SK-N-SH (cell line): Measurements from ENCODE around the gene ASGR1. TPM values are rescaled to one million over a fixed set of nuclear protein-coding genes. Genes with fewer than 3 reads are reported as not detected.
A peak's percentile ranks its signal among the peaks of the same experiment; 100 is the strongest.

ENCODE experiments used
- CTCF ChIA-PET: fragments of 300-600, 350-600 bp; formaldehyde crosslinking; extraction: SDS; loops from one replicate; lab custom pipeline; 2021; lab: Yijun Ruan, JAX
- POLR2A ChIA-PET: fragments of 350-600 bp; sonication (Branson Sonifier 250); formaldehyde crosslinking; extraction: SDS; loops from one replicate; lab custom pipeline; 2020; ENCODE audit warnings: antibody characterized with exemption, inconsistent platforms; lab: Yijun Ruan, JAX
- DNase-seq: peaks from one replicate; pipeline ENCODE4 v3.0.0; 2012
- H2AFZ ChIP-seq: fragments of 200-600 bp; sonication (generic); 2 replicates; pipeline ENCODE4 v1.8.1; 2016; ENCODE audit warnings: antibody characterized with exemption, mild to moderate bottlenecking, low read depth
- H3F3A ChIP-seq: fragments of 200-600 bp; sonication (generic); replicated peaks from 2 replicates; pipeline ENCODE3; 2016; ENCODE audit warnings: antibody characterized with exemption, mild to moderate bottlenecking; ENCODE audit not compliant: insufficient read depth
- H3K27ac ChIP-seq, 2 experiments: fragments of 200-500 bp in 1 of 2; fragments of 200-600 bp in 1 of 2; sonication (Bioruptor generic) in 1 of 2; sonication (generic), shearing (Covaris generic) in 1 of 2; 2 replicates each; pipeline versions ENCODE4 v1.5.1 to v1.6.1; 2014 to 2016; ENCODE audit warnings: low read depth in 2 of 2, inconsistent platforms in 1 of 2, low read length in 1 of 2, mild to moderate bottlenecking in 1 of 2, mixed read lengths in 1 of 2
- H3K27me3 ChIP-seq: fragments of 200-600 bp; sonication (generic), shearing (Covaris generic); 2 replicates; pipeline ENCODE4 v1.6.1; 2016; ENCODE audit warnings: mixed run types; ENCODE audit not compliant: insufficient read depth
- H3K36me3 ChIP-seq, 2 experiments: fragments of 200-500 bp in 1 of 2; fragments of 200-600 bp in 1 of 2; sonication (Bioruptor generic) in 1 of 2; sonication (generic) in 1 of 2; replicated peaks in 1 of 2; 2 replicates each; pipeline versions ENCODE3 to v1.5.1; 2014 to 2016; ENCODE audit warnings: low read length in 1 of 2, mild to moderate bottlenecking in 1 of 2; ENCODE audit not compliant: insufficient read depth in 2 of 2, control insufficient read depth in 1 of 2
- H3K4me1 ChIP-seq, 2 experiments: fragments of 200-500 bp in 1 of 2; fragments of 200-600 bp in 1 of 2; sonication (Bioruptor generic) in 1 of 2; sonication (generic), shearing (Covaris generic) in 1 of 2; 2 replicates each; pipeline versions ENCODE4 v1.5.1 to v1.6.1; 2014 to 2016; ENCODE audit warnings: low read depth in 1 of 2, low read length in 1 of 2, mixed run types in 1 of 2; ENCODE audit not compliant: insufficient read depth in 2 of 2, control insufficient read depth in 1 of 2
- H3K4me2 ChIP-seq: fragments of 200-600 bp; sonication (generic), shearing (Covaris generic); 2 replicates; pipeline ENCODE4 v1.6.1; 2017; ENCODE audit warnings: mixed run types
- H3K4me3 ChIP-seq, 2 experiments: fragments of 200-500 bp in 1 of 2; fragments of 200-600 bp in 1 of 2; sonication (Bioruptor generic) in 1 of 2; sonication (generic), shearing (Covaris generic) in 1 of 2; 2 replicates each; pipeline versions ENCODE4 v1.5.1 to v1.8.1; 2014 to 2016; ENCODE audit warnings: low read depth in 2 of 2, inconsistent platforms in 1 of 2, low read length in 1 of 2, mild to moderate bottlenecking in 1 of 2, mixed read lengths in 1 of 2, moderate library complexity in 1 of 2
- H3K79me2 ChIP-seq: fragments of 200-600 bp; sonication (generic); 2 replicates; pipeline ENCODE4 v1.8.1; 2017; ENCODE audit warnings: mild to moderate bottlenecking; ENCODE audit not compliant: insufficient read depth
- H3K9ac ChIP-seq: fragments of 200-600 bp; sonication (generic); 2 replicates; pipeline ENCODE4 v1.6.1; 2017; ENCODE audit warnings: mixed run types
- H3K9me2 ChIP-seq: fragments of 200-600 bp; sonication (generic); 2 replicates; pipeline ENCODE4 v1.6.1; 2017; ENCODE audit warnings: mixed run types
- H3K9me3 ChIP-seq: fragments of 200-600 bp; sonication (generic); 2 replicates; pipeline ENCODE4 v1.6.1; 2017; ENCODE audit warnings: mixed run types, mild to moderate bottlenecking, moderate library complexity
- H4K20me1 ChIP-seq: fragments of 200-600 bp; sonication (generic); 2 replicates; pipeline ENCODE4 v1.6.1; 2017; ENCODE audit warnings: mild to moderate bottlenecking, mixed run types; ENCODE audit not compliant: insufficient read depth
- CHD2 ChIP-seq: fragments of 150-350 bp; IDR thresholded peaks from 2 replicates; pipeline ENCODE4 v1.6.1; 2018; ENCODE audit warnings: low read length; ENCODE audit not compliant: partially characterized antibody
- ELF1 ChIP-seq: IDR thresholded peaks from 2 replicates; pipeline ENCODE4 v1.4.0; 2012
- FOXJ3 ChIP-seq: sonication (generic); formaldehyde crosslinking; IDR thresholded peaks from 2 replicates; pipeline ENCODE4 v1.5.1; 2020; ENCODE audit warnings: mild to moderate bottlenecking, missing genetic modification reagents
- FOXM1 ChIP-seq: IDR thresholded peaks from 2 replicates; pipeline ENCODE4 v1.4.0; 2012; ENCODE audit warnings: low read depth, mild to moderate bottlenecking
- GABPA ChIP-seq: IDR thresholded peaks from 2 replicates; pipeline ENCODE4 v1.4.0; 2012; ENCODE audit warnings: low read depth, mild to moderate bottlenecking
- MEF2A ChIP-seq: IDR thresholded peaks from 2 replicates; pipeline ENCODE4 v1.4.0; 2012; ENCODE audit warnings: low read depth, borderline replicate concordance
- NFIC ChIP-seq: IDR thresholded peaks from 2 replicates; pipeline ENCODE4 v1.4.0; 2012; ENCODE audit warnings: borderline replicate concordance
- NRF1 ChIP-seq: IDR thresholded peaks from 2 replicates; pipeline ENCODE4 v1.6.1; 2012; ENCODE audit warnings: low read depth, mild to moderate bottlenecking, low read length
- RAD21 ChIP-seq: IDR thresholded peaks from 2 replicates; pipeline ENCODE4 v1.6.1; 2012; ENCODE audit warnings: mild to moderate bottlenecking, low read length
- RCOR1 ChIP-seq: fragments of 150-350 bp; IDR thresholded peaks from 2 replicates; pipeline ENCODE4 v1.6.1; 2017; ENCODE audit warnings: antibody characterized with exemption, low read length
- RFX5 ChIP-seq: IDR thresholded peaks from 2 replicates; pipeline ENCODE4 v1.6.1; 2012; ENCODE audit warnings: mild to moderate bottlenecking, improper control_type of control experiment, low read length
- RXRA ChIP-seq: IDR thresholded peaks from 2 replicates; pipeline ENCODE4 v1.4.0; 2012; ENCODE audit warnings: low read depth, mild to moderate bottlenecking, borderline replicate concordance
- SIN3A ChIP-seq: IDR thresholded peaks from 2 replicates; pipeline ENCODE4 v1.6.1; 2012; ENCODE audit warnings: low read depth, mild to moderate bottlenecking, low read length, moderate library complexity, borderline replicate concordance
- SMC3 ChIP-seq: IDR thresholded peaks from 2 replicates; pipeline ENCODE4 v1.6.1; 2012; ENCODE audit warnings: low read depth, low read length, improper control_type of control experiment
- YY1 ChIP-seq: IDR thresholded peaks from 2 replicates; pipeline ENCODE4 v1.4.0; 2012; ENCODE audit warnings: low read depth, mild to moderate bottlenecking
- WGBS: methylation state at CpG from one replicate; pipeline ENCODE4 v1.1.6; 2017; ENCODE audit warnings: low lambda C conversion rate; 5-methylcytosine and 5-hydroxymethylcytosine counted together
- polyA plus RNA-seq, 3 experiments: library from polyadenylated mRNA; depleted of rRNA; stranded (reverse); fragments of >200 nt; gene quantifications; 2 replicates each; pipeline ENCODE4 v1.2.3, GENCODE V29; 2012
- TF ChIP-seq, protein P1 (sequence below): fragments of 150-350 bp; IDR thresholded peaks from 2 replicates; pipeline ENCODE4 v1.6.1; 2016; ENCODE audit warnings: mild to moderate bottlenecking, low read depth, low read length
- TF ChIP-seq, protein P2 (sequence below): IDR thresholded peaks from 2 replicates; pipeline ENCODE4 v1.4.0; 2012; ENCODE audit warnings: low read depth
- TF ChIP-seq, protein P3 (sequence below): IDR thresholded peaks from 2 replicates; pipeline ENCODE4 v1.4.0; 2012; ENCODE audit warnings: low read depth, borderline replicate concordance
- TF ChIP-seq, protein P4 (sequence below): IDR thresholded peaks from 2 replicates; pipeline ENCODE4 v1.4.0; 2012; ENCODE audit warnings: low read depth, borderline replicate concordance
- TF ChIP-seq, protein P5 (sequence below): fragments of 200-600 bp; sonication (generic); IDR thresholded peaks from 2 replicates; pipeline ENCODE4 v1.6.1; 2017; ENCODE audit warnings: antibody characterized with exemption, mild to moderate bottlenecking, moderate library complexity

ASGR1 gene
- polyA plus RNA-seq, 1 of the 3 experiments (the other 2 are of a cell fraction): 2.1 TPM

DNA sequence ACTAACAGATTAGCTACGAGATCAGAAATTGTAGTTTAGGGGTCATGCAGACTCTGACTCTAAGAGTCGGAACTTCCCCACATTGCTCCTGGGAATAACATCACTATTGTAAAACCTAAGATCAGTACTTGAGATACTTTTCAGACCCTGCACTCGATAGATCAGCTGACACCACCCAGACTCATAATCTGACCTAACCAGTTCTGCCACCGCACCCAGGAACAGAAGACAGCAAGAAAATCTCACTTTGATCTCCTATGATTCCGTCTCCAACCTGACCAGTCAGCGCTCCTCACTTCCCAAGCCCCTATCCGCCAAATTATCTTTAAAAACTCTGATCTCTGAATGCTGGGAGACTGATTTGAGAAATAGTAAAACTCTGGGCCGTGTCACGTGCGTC, 37.3 kb downstream of the ASGR1 start:
- WGBS: 36% methylated on average over 10 of the region's 10 CpGs
- Histone ChIP-seq H3K4me3 (no peak overlapping the region), H3K9ac (no peak overlapping the region), H3K79me2 (no peaks in the 10 kb centered on the region), H3K36me3 (no peaks in the 10 kb centered on the region), H3K27ac (no peak overlapping the region), H3K9me3 (no peaks in the 10 kb centered on the region), H3K27me3 (peaks cover 92% of the 10 kb centered on the region), H2AFZ (no peak overlapping the region), H3K4me1 (no peaks in the 10 kb centered on the region), H3K9me2 (no peaks in the 10 kb centered on the region), H3K4me2 (no peak overlapping the region), H4K20me1 (no peaks in the 10 kb centered on the region), H3F3A (no peaks in the 10 kb centered on the region)
- no peak for DNase-seq
- CTCF ChIA-PET: interaction anchor here (0.8 to 17.9 kb wide), 5 partner anchors 10 to 92 kb away, joined by 3 to 502 read pairs (median 11); partner anchors contain the start of gene SLC16A11
- TF ChIP-seq ELF1: no peak
- TF ChIP-seq SIN3A: no peak
- TF ChIP-seq RAD21: no peak
- TF ChIP-seq, protein P1, sequence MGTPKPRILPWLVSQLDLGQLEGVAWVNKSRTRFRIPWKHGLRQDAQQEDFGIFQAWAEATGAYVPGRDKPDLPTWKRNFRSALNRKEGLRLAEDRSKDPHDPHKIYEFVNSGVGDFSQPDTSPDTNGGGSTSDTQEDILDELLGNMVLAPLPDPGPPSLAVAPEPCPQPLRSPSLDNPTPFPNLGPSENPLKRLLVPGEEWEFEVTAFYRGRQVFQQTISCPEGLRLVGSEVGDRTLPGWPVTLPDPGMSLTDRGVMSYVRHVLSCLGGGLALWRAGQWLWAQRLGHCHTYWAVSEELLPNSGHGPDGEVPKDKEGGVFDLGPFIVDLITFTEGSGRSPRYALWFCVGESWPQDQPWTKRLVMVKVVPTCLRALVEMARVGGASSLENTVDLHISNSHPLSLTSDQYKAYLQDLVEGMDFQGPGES: no peak
- no peak for TF ChIP-seq RXRA
- no peak for TF ChIP-seq CHD2
- TF ChIP-seq, protein P2, sequence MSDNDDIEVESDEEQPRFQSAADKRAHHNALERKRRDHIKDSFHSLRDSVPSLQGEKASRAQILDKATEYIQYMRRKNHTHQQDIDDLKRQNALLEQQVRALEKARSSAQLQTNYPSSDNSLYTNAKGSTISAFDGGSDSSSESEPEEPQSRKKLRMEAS: no peak
- TF ChIP-seq, protein P3, sequence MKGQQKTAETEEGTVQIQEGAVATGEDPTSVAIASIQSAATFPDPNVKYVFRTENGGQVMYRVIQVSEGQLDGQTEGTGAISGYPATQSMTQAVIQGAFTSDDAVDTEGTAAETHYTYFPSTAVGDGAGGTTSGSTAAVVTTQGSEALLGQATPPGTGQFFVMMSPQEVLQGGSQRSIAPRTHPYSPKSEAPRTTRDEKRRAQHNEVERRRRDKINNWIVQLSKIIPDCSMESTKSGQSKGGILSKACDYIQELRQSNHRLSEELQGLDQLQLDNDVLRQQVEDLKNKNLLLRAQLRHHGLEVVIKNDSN: no peak
- TF ChIP-seq NRF1: no peak
- no peak for TF ChIP-seq GABPA
- POLR2A ChIA-PET: no interaction called here

DNA sequence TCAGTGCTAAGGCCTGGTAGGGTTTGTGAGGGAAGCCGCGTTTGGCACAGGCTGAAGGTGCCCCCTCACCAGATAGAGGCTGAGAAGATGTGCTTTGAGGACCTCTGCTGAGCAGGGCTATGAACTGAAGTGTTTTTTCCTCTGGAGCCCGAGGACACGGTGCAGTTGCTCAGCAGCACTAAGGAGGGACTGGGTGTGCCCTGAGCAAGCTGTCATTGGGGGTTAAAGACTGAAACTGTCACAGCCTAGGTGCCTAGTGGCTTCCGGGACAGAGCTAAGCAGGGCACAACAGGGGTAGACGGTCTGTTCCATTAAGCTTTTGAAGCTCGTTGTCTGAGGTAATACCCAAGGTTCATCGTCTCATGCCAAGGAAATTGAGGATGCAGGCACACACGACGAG, 39.8 kb downstream of the ASGR1 start:
- Histone ChIP-seq H3K9me3 (no peaks in the 10 kb centered on the region), H3K27me3 (peaks cover 89% of the 10 kb centered on the region), H3K4me3 (no peak overlapping the region), H3K9me2 (no peaks in the 10 kb centered on the region), H3K4me2 (0 out of 2 replicates have a peak overlapping the region, but pooled peaks have one; percentile 8), H3K9ac (no peak overlapping the region), H3K27ac (no peak overlapping the region), H3K36me3 (no peaks in the 10 kb centered on the region), H2AFZ (no peak overlapping the region), H4K20me1 (no peaks in the 10 kb centered on the region), H3F3A (no peaks in the 10 kb centered on the region), H3K4me1 (no peaks in the 10 kb centered on the region), H3K79me2 (no peaks in the 10 kb centered on the region)
- 11% methylated on average over 10 of the region's 10 CpGs for WGBS
- ChIA-PET POLR2A (no interaction called here), CTCF (interaction anchor here (0.8 to 17.9 kb wide), 8 partner anchors 13 to 157 kb away, joined by 3 to 502 read pairs (median 4); partner anchors contain the start of gene SLC16A11)
- no peak for TF ChIP-seq NRF1
- TF ChIP-seq RAD21: no peak
- TF ChIP-seq, protein P4, sequence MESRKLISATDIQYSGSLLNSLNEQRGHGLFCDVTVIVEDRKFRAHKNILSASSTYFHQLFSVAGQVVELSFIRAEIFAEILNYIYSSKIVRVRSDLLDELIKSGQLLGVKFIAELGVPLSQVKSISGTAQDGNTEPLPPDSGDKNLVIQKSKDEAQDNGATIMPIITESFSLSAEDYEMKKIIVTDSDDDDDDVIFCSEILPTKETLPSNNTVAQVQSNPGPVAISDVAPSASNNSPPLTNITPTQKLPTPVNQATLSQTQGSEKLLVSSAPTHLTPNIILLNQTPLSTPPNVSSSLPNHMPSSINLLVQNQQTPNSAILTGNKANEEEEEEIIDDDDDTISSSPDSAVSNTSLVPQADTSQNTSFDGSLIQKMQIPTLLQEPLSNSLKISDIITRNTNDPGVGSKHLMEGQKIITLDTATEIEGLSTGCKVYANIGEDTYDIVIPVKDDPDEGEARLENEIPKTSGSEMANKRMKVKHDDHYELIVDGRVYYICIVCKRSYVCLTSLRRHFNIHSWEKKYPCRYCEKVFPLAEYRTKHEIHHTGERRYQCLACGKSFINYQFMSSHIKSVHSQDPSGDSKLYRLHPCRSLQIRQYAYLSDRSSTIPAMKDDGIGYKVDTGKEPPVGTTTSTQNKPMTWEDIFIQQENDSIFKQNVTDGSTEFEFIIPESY: no peak
- TF ChIP-seq FOXM1: no peak
- no peak for TF ChIP-seq NFIC
- no peak for TF ChIP-seq RFX5
- no peak for TF ChIP-seq MEF2A
- TF ChIP-seq YY1: no peak
- no peak for TF ChIP-seq SMC3
- no peak for TF ChIP-seq SIN3A
- TF ChIP-seq, protein P5, sequence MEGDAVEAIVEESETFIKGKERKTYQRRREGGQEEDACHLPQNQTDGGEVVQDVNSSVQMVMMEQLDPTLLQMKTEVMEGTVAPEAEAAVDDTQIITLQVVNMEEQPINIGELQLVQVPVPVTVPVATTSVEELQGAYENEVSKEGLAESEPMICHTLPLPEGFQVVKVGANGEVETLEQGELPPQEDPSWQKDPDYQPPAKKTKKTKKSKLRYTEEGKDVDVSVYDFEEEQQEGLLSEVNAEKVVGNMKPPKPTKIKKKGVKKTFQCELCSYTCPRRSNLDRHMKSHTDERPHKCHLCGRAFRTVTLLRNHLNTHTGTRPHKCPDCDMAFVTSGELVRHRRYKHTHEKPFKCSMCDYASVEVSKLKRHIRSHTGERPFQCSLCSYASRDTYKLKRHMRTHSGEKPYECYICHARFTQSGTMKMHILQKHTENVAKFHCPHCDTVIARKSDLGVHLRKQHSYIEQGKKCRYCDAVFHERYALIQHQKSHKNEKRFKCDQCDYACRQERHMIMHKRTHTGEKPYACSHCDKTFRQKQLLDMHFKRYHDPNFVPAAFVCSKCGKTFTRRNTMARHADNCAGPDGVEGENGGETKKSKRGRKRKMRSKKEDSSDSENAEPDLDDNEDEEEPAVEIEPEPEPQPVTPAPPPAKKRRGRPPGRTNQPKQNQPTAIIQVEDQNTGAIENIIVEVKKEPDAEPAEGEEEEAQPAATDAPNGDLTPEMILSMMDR: no peak
- TF ChIP-seq, protein P1: no peak
- TF ChIP-seq, protein P2: no peak
- TF ChIP-seq RCOR1: no peak
- no peak for TF ChIP-seq FOXJ3 (CRISPR knock-in tag)
- TF ChIP-seq ELF1: no peak
- TF ChIP-seq RXRA: no peak
- no peak for DNase-seq
